ENCODE measurements around the gene TADA2A.

TADA2A gene, protein sequence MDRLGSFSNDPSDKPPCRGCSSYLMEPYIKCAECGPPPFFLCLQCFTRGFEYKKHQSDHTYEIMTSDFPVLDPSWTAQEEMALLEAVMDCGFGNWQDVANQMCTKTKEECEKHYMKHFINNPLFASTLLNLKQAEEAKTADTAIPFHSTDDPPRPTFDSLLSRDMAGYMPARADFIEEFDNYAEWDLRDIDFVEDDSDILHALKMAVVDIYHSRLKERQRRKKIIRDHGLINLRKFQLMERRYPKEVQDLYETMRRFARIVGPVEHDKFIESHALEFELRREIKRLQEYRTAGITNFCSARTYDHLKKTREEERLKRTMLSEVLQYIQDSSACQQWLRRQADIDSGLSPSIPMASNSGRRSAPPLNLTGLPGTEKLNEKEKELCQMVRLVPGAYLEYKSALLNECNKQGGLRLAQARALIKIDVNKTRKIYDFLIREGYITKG

GRCh38 chr17:37406635-37407461 lies at the start of gene TADA2A, which contains the start of gene ACACA:
Gene TADA2A (plus strand): TSS chr17:37406886. CDS start chr17:37411366, 4,480 bp downstream.
Gene ACACA (minus strand): TSS chr17:37406836. CDS start chr17:37406299, 537 bp downstream.
- peak; percentile 59 to 73 for DNase-seq (ENCODE audit: low read depth in 1 of 2, low spot score in 1 of 2)

DNA sequence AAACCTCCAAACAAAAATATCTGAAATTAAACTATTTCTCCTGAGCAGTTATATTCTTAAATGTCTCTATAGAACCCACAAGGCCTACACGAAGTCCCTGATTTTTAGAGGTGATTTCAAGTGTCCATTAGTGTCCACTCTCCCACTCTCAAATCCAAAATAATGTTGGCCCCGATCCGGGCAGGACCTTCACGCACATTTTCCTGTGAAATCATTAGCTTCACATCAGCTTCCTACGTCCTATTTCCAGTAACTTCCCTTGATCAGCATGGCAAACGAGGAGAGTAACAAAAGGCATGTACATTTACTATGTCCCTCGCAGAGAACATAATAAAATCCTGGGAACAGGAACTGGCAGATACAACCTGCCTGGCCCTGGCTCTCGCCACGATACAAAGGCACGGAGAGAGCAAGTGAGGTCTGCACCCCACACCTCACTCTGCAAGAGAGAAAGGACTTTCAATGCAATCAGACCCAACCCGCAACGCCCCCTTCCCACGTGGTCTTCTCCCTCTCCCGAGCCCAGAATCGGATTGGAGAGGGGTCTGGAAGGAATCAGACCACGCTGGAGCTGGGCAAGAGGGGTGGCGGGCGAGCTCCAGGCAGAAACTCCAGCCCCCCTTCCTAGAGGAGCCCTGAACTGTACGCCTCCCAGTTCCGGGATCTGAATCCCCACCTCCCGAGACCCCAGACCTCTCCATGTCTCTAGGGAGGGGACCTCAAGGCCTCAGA lies 48.4 kb upstream of the TADA2A start:
- peak in 1 of 2 donors; percentile 27 for DNase-seq (ENCODE audit: low read depth in 1 of 2, low spot score in 1 of 2)

DNA sequence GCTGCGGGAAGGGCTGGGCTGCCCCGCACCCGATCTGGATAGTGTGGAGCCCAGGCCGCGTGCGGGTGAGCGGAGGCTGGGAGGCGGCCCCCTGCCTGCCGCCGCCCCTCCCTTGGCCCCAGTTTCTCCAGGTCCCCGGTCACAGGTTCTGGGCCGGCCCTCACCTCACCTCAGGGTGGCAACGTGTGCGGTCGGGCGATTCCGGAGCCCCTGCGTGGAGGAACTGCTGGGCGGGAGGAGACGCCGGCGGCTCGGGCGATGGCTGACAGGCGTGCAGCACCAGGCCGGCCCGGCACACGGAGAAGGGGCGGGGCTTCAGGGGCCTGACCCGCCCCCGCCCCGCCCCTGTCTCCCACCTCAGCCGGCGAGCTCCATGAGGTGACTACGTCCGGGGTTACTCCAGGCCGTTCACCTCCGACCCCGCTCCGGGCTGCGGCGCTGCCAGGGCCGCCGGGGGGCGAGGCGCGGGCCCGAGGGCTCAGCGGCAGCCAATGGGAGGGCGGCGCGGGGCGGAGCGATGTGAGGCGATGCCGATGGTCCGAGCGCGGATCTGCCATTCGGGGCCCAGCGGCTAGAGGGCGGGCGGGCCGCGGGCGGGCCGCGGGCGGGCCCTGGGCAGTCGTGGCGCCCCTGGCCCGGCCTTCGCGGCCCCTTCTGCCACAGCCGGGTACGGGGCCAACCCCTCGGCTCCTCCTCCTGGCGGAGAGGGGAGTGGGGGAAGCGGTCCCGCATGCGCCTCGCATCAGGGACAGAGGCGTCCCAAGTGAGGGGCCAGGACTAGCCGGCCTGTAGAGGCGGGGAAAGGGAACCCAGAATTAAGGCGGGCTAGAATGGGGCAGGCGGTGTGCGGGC lies 47.6 kb upstream of the TADA2A start:
- DNase-seq (ENCODE audit: low read depth in 1 of 2, low spot score in 1 of 2): peak; percentile 74 to 80

- no peak for DNase-seq (ENCODE audit: low read depth in 1 of 2, low spot score in 1 of 2)
Observed at GRCh38 chr17:37359682-37360188, 47.0 kb upstream of the TADA2A start.

DNA sequence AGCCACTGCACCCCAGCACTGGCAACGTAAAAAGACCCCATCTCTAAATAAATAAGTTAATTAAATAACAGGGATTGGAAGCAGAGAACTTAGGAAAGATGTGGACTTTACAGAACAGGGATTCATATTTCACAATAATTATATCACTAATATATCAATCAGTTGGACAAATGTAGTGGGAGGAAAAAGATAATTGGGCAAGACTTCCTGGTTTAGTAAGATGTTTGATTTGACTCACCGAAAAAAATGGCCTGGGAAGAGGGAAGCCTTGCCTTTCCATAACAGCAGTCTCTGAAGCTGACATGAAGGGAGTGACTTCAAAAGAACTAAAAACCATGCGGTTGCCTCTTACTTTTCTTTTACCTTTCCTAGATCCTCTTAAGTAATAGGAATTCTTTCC lies 46.1 kb upstream of the TADA2A start:
- no peak for DNase-seq (ENCODE audit: low read depth in 1 of 2, low spot score in 1 of 2)

GRCh38 chr17:37361543-37361942 lies 45.1 kb upstream of the TADA2A start:
- DNase-seq (ENCODE audit: low read depth in 1 of 2, low spot score in 1 of 2): no peak

DNA sequence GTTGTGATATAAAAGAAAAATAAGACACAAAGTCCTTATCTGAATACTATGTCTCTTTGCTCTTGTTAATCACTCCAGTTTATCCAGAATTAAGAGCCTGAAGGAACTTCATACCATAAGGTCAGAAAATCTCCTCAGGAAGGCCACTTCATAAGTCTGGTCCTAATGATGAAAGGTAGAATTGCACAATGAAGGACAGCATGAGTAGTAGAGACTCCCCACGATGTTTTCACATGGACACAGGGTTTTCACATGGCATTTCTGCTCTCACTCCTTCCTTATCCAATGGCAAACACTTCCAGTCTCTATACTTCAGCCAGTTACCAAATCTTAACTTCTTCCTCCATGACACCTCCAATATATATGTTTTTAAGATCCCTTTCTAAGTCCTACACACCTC lies 41.1 kb upstream of the TADA2A start:
- DNase-seq (ENCODE audit: low read depth in 1 of 2, low spot score in 1 of 2): no peak

DNA sequence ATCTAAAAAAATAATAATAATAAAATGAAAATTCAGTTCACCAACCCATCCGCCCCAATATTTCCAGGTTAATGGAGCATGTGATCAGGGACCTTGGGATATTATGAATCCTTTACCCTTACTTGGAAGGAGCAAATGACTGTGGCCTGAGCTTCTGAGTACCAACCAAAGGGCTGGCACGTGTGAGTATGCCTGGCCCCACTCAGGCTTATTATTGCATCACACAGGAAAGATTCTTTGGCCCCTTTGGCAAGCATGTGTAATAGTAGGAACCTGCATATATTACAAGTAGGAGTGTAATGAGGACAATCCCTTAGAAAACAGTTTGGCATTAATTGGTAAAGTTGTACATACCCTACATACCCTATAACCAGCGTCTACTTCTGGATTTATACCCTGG lies 38.1 kb upstream of the TADA2A start:
- no peak for DNase-seq (ENCODE audit: low read depth in 1 of 2, low spot score in 1 of 2)

- DNase-seq (ENCODE audit: low read depth in 1 of 2, low spot score in 1 of 2): peak; percentile 26 to 67
Observed at GRCh38 chr17:37373530-37374159, 33.0 kb upstream of the TADA2A start.

DNA sequence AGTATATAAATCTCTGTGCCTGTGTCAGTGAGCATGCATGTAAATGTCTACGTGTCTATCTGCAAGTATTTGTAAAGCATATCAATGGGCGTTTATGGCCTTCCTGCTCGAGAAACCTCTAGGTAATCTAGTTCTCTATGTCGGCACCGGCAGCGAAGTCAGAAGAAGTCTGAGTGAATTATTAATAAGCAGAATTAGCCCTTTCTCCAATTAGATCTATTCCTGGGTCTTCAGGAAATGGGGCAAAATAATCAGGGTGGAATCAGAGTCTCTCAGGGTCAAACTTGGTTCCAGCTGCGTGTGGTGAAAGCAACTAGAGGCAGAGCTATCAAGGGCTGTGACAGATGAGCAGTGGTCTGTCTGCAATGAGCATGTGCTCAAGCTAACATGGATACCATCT lies 31.0 kb upstream of the TADA2A start, which contains the start of gene C17orf78:
Gene C17orf78, plus strand, starts transcription at position 280 of the 400 bp plus-strand sequence. Its CDS starts 108 bp downstream, at position 388.
- no peak for DNase-seq (ENCODE audit: low read depth in 1 of 2, low spot score in 1 of 2)

- DNase-seq (ENCODE audit: low read depth in 1 of 2, low spot score in 1 of 2): no peak
Observed at GRCh38 chr17:37382056-37382455, 24.6 kb upstream of the TADA2A start.

- no peak for DNase-seq (ENCODE audit: low read depth in 1 of 2, low spot score in 1 of 2)
Observed at GRCh38 chr17:37384560-37385149, 22.0 kb upstream of the TADA2A start.

GRCh38 chr17:37385474-37385990 lies 21.2 kb upstream of the TADA2A start:
- no peak for DNase-seq (ENCODE audit: low read depth in 1 of 2, low spot score in 1 of 2)

DNA sequence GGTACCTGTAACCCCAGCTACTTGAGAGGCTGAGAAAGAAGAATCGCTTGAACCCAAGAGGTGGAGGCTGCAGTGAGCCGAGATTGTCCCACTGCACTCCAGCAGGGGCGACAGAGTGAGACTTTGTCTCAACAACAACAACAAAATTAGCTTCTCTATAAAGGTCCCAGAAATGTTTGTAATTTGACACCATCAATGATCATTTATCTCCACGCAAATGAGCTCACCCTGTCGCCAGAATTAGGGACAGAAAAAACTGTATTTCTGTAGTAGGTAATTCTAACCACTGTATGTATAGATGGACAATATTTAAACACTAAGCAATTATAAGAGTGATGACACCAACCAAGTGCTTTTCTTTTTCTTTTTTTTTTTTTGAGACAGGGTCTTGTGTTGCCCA lies 20.2 kb upstream of the TADA2A start:
- DNase-seq (ENCODE audit: low read depth in 1 of 2, low spot score in 1 of 2): no peak

GRCh38 chr17:37388266-37388665 lies 18.4 kb upstream of the TADA2A start:
- DNase-seq (ENCODE audit: low read depth in 1 of 2, low spot score in 1 of 2): no peak

GRCh38 chr17:37389160-37389559 lies 17.5 kb upstream of the TADA2A start:
- no peak for DNase-seq (ENCODE audit: low read depth in 1 of 2, low spot score in 1 of 2)

DNA sequence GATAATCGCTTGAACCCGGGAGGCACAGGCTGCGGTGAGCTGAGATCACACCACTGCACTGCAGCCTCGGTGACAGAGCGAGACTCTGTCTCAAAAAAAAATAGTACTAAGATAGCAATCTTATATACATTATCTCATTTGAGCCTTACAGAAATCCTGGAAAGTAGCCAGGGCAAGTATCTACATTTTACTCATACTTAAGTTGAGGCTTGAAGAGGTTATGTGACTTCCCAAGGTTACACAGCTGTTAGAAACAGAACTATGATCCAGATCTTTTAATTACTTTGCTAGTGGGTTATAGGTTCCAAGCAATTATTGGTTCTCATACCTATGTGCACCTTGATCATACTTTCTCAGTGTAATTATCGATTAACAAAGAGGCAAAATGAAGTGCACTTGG lies 15.5 kb upstream of the TADA2A start:
- no peak for DNase-seq (ENCODE audit: low read depth in 1 of 2, low spot score in 1 of 2)

- DNase-seq (ENCODE audit: low read depth in 1 of 2, low spot score in 1 of 2): no peak
Observed at GRCh38 chr17:37392024-37392590, 14.6 kb upstream of the TADA2A start.

GRCh38 chr17:37393352-37393751 lies 13.3 kb upstream of the TADA2A start:
- no peak for DNase-seq (ENCODE audit: low read depth in 1 of 2, low spot score in 1 of 2)

All from activated CD4-positive, alpha-beta T cell treated with anti-CD3 and anti-CD28 coated beads, Interleukin-2, amount 50 U/mL, for 24 hours (primary cell).